B cell (primary cell): ENCODE measurements around the gene ARHGAP45. TPM values are rescaled to one million over a fixed set of nuclear protein-coding genes. Genes with fewer than 3 reads are reported as not detected.
"Not testable (repeated sequence)": the region's sequence is repeated elsewhere in the genome, so short reads cannot be mapped to it uniquely, and the experiment has no call there.

Source experiments
- ATAC-seq: fragments of 200-7000 bp; cut with Tn5 transposase; one replicate; pipeline ENCODE4 v1.10.0; 2021; ENCODE audit warnings: low read depth, mild to moderate bottlenecking, moderate number of reproducible peaks, moderate library complexity
- CTCF ChIA-PET: fragments of 350-600 bp; sonication (Branson Sonifier 250); formaldehyde crosslinking; loops from one replicate; lab custom pipeline; 2021; ENCODE audit warnings: antibody characterized with exemption, inconsistent platforms; lab: Charles Lee
- POLR2A ChIA-PET: fragments of 350-600 bp; sonication (Branson Sonifier 250); formaldehyde crosslinking; loops from one replicate; lab custom pipeline; 2021; ENCODE audit warnings: antibody characterized with exemption; lab: Charles Lee
- DNase-seq: peaks from one replicate; pipeline ENCODE4 v3.0.0; 2013
- H2AFZ ChIP-seq: 2 replicates; pipeline ENCODE4 v1.6.1; 2012; ENCODE audit warnings: mild to moderate bottlenecking, low read depth, low read length; ENCODE audit not compliant: insufficient read depth, poor library complexity, severe bottlenecking
- H3K27ac ChIP-seq, 2 donors: 1 replicate in 1 of 2; 2 replicates in 1 of 2; pipeline ENCODE4 v1.5.1; 2012 to 2013; ENCODE audit warnings: low read length in 2 of 2, mild to moderate bottlenecking in 2 of 2, moderate library complexity in 1 of 2
- H3K27me3 ChIP-seq, 4 experiments: fragments of 200-600 bp in 1 of 4; sonication (generic) in 1 of 4; replicated peaks in 1 of 4; 1 replicate in 2 of 4; 2 replicates in 2 of 4; pipeline versions ENCODE4 v1.6.1 to v1.7.0; 2013 to 2016; ENCODE audit warnings: low read length in 3 of 4, mild to moderate bottlenecking in 2 of 4, mixed read lengths in 1 of 4, moderate library complexity in 1 of 4; ENCODE audit not compliant: insufficient read depth in 4 of 4, control insufficient read depth in 3 of 4; ENCODE audit errors: control extremely low read depth in 1 of 4
- H3K36me3 ChIP-seq, 2 experiments: replicated peaks in 1 of 2; 1 replicate in 1 of 2; 2 replicates in 1 of 2; pipeline versions ENCODE4 v1.6.1 to v1.7.1; 2013; ENCODE audit warnings: low read length in 1 of 2; ENCODE audit not compliant: insufficient read depth in 2 of 2, control insufficient read depth in 1 of 2; ENCODE audit errors: control extremely low read depth in 1 of 2, extremely low read depth in 1 of 2
- H3K4me1 ChIP-seq, 2 donors: fragments of 200-600 bp in 1 of 2; sonication (generic) in 1 of 2; 1 replicate in 1 of 2; 2 replicates in 1 of 2; pipeline versions ENCODE4 v1.5.1 to v1.6.1; 2013 to 2017; ENCODE audit warnings: low read length in 2 of 2; ENCODE audit not compliant: control insufficient read depth in 2 of 2, insufficient read depth in 2 of 2
- H3K4me2 ChIP-seq: replicated peaks from 2 replicates; pipeline ENCODE3; 2012; ENCODE audit warnings: mild to moderate bottlenecking, low read depth, low read length; ENCODE audit not compliant: poor library complexity, severe bottlenecking
- H3K4me3 ChIP-seq, 5 experiments: fragments of 200-600 bp in 1 of 5; sonication (generic) in 1 of 5; 1 replicate in 3 of 5; 2 replicates in 2 of 5; pipeline versions ENCODE4 v1.5.1 to v1.7.0; 2011 to 2016; ENCODE audit warnings: low read length in 4 of 5, mild to moderate bottlenecking in 4 of 5, low read depth in 2 of 5, control low read depth in 1 of 5, moderate library complexity in 1 of 5; ENCODE audit not compliant: insufficient read depth in 1 of 5; ENCODE audit errors: control extremely low read depth in 1 of 5, extremely low read depth in 1 of 5
- H3K79me2 ChIP-seq: fragments of 200-600 bp; sonication (generic); one replicate; pipeline ENCODE4 v1.6.0; 2016; ENCODE audit warnings: low read length; ENCODE audit not compliant: control insufficient read depth, insufficient read depth
- H3K9ac ChIP-seq: fragments of 200-600 bp; sonication (generic); 2 replicates; pipeline ENCODE4 v1.6.1; 2017; ENCODE audit warnings: mild to moderate bottlenecking, low read length, moderate library complexity
- H3K9me3 ChIP-seq, 3 donors: one replicate each; pipeline versions ENCODE4 v1.6.1 to v1.7.1; 2013; ENCODE audit warnings: low read length in 2 of 3; ENCODE audit not compliant: control insufficient read depth in 2 of 3, insufficient read depth in 1 of 3; ENCODE audit errors: control extremely low read depth in 1 of 3
- H4K20me1 ChIP-seq: 2 replicates; pipeline ENCODE4 v1.6.0; 2012; ENCODE audit warnings: mild to moderate bottlenecking, low read length; ENCODE audit not compliant: insufficient read depth, control insufficient read depth, poor library complexity, severe bottlenecking
- H3K27ac Mint-ChIP-seq: one replicate; pipeline ENCODE4 v1.8.0; 2021; ENCODE audit warnings: mixed read lengths
- H3K27me3 Mint-ChIP-seq: one replicate; pipeline ENCODE4 v1.8.0; 2021; ENCODE audit warnings: mixed read lengths
- H3K4me1 Mint-ChIP-seq: one replicate; pipeline ENCODE4 v1.8.0; 2021; ENCODE audit warnings: mixed read lengths
- H3K4me3 Mint-ChIP-seq: one replicate; pipeline ENCODE4 v1.8.0; 2021; ENCODE audit warnings: mixed read lengths
- H3K9me3 Mint-ChIP-seq: one replicate; pipeline ENCODE4 v1.8.0; 2022; ENCODE audit warnings: mixed read lengths; ENCODE audit not compliant: insufficient read depth
- CTCF ChIP-seq: fragments of 200-600 bp; IDR thresholded peaks from one replicate; pipeline ENCODE4 v1.8.0; 2022; ENCODE audit warnings: antibody characterized with exemption, mild to moderate bottlenecking
- EZH2 ChIP-seq: IDR thresholded peaks from 2 replicates; pipeline ENCODE4 v1.6.1; 2012; ENCODE audit warnings: borderline replicate concordance, low read depth, mild to moderate bottlenecking, moderate library complexity, low read length; ENCODE audit not compliant: insufficient read depth, poor library complexity, severe bottlenecking
- WGBS: methylation state at CpG from one replicate; pipeline ENCODE4 v1.1.5; 2013; ENCODE audit warnings: missing lambda C conversion rate; ENCODE audit not compliant: insufficient coverage; 5-methylcytosine and 5-hydroxymethylcytosine counted together
- intact Hi-C: fragments of 100-400 bp; cut with micrococcal nuclease; formaldehyde crosslinking; loops from one replicate; pipeline ENCODE4 v1.10.0; 2022
- polyA plus RNA-seq: library from polyadenylated mRNA; depleted of rRNA; stranded (reverse); fragments of >200 nt; gene quantifications from 2 replicates; pipeline ENCODE4 v1.2.3, GENCODE V29; 2012
- total RNA-seq, 2 donors: library from RNA; stranded (reverse); fragments of 120-200 nt in 1 of 2; gene quantifications; 1 replicate in 1 of 2; 2 replicates in 1 of 2; pipeline versions ENCODE4 v1.2.3 to v1.2.4, GENCODE V29; 2013 to 2022

The ARHGAP45 gene
- total and polyA plus RNA-seq, 2 donors (not counting 1 experiment from before 2014, with no cell fraction given) = 488 to 490 TPM

DNA sequence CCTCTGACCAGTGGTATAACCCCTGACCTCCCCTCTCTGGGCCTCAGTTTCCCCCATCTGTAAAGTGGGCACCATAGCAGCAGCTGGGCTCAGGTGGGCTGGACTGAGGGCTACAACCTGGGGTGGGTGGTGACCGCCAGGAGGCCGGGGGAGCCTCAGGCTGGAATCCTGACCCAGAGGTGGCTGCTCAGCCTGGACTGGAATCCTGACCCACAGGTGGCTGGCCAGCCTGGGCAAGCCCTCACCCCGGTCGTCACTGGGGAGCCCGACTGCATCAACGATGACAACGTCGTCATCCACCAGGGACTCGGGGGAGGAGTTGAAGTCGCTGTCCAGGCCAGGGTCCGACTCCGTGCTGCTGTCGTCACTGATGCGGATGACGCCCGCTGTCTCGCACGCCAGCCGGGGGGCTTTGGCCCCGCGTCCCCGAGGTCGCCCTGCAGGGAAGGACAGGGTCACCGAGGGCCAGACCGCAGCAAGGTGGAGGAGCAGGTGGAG, 47.1 kb downstream of the ARHGAP45 start:
- peaks cover 5% of the 10 kb centered on the region for H3K4me1 Mint-ChIP-seq
- CTCF ChIA-PET = interaction anchor here (0.6 to 3.9 kb wide), 32 partner anchors 10 to 176 kb away, joined by 3 to 62 read pairs (median 5); partner anchors contain the start of genes ATP5F1D, CBARP, CIRBP and GPX4
- intact Hi-C loops = loop anchor here (1.0 to 5.0 kb wide), 3 partner anchors 19 to 126 kb away; no protein-coding TSS in a partner anchor
- Histone ChIP-seq H3K79me2 (peaks cover 19% of the 10 kb centered on the region), H3K27ac (no peak overlapping the region), H3K36me3 (peaks cover 0 to 49% of the 10 kb centered on the region in 2 experiments), H3K27me3 (no peaks in the 10 kb centered on the region), H3K4me3 (no peak overlapping the region), H3K9ac (no peak overlapping the region), H4K20me1 (peaks cover 32% of the 10 kb centered on the region), H3K4me2 (no peak overlapping the region), H3K9me3 (no peaks in the 10 kb centered on the region), H2AFZ (no peak overlapping the region), H3K4me1 (peaks cover 6 to 12% of the 10 kb centered on the region in 2 donors)
- POLR2A ChIA-PET = interaction anchor here (0.6 to 1.5 kb wide), 4 partner anchors 9 to 107 kb away, joined by 3 to 7 read pairs (median 6); partner anchors contain the start of gene GPX4
- TF ChIP-seq EZH2 (no peak), CTCF (no peak)
- H3K27me3 Mint-ChIP-seq = no peaks in the 10 kb centered on the region
- H3K27ac Mint-ChIP-seq = peak overlapping the region; percentile 53
- WGBS = 97% methylated on average over 25 of the region's 25 CpGs
- DNase-seq (no peak), ATAC-seq (no peak)
- H3K4me3 Mint-ChIP-seq = no peak overlapping the region
- no peaks in the 10 kb centered on the region for H3K9me3 Mint-ChIP-seq

DNA sequence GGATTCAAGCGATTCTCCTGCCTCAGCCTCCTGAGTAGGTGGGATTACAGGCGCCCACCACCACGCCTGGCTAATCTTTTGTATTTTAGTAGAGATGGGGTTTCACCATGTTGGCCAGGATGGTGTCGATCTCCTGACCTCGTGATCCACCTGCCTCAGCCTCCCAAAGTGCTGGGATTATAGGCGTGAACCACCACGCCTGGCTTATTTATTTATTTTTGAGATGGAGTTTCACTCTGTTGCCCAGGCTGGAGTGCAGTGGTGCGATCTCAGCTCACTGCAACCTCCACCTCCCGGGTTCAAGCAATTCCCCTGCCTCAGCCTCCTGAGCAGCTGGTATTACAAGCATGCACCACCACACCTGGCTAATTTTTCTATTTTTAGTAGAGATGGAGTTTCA, 47.8 kb downstream of the ARHGAP45 start:
- peaks cover 32% of the 10 kb centered on the region for H4K20me1 ChIP-seq
- peaks cover 19% of the 10 kb centered on the region for H3K79me2 ChIP-seq
- POLR2A ChIA-PET, H3K27me3 ChIP-seq, H3K27me3 Mint-ChIP-seq, H3K4me1 Mint-ChIP-seq, ATAC-seq, H3K9me3 ChIP-seq, DNase-seq, H2AFZ ChIP-seq, H3K4me3 Mint-ChIP-seq, H3K27ac ChIP-seq, H3K9ac ChIP-seq, H3K27ac Mint-ChIP-seq, H3K4me3 ChIP-seq, H3K4me2 ChIP-seq, H3K9me3 Mint-ChIP-seq: not testable (repeated sequence)
- H3K4me1 ChIP-seq = peaks cover 6 to 12% of the 10 kb centered on the region in 2 donors
- H3K36me3 ChIP-seq = peaks cover 0 to 54% of the 10 kb centered on the region in 2 experiments
- WGBS = 100% methylated on average over 4 of the region's 9 CpGs
- intact Hi-C loops = loop anchor here (5.0 kb wide), 1 partner anchor 78 kb away; no protein-coding TSS in a partner anchor
- CTCF ChIA-PET = interaction anchor here (0.8 to 2.1 kb wide), 3 partner anchors 27 to 176 kb away, joined by 3 to 4 read pairs (median 4); no protein-coding TSS in a partner anchor
